GM19099 (cell line): ENCODE results near the gene ATXN3L.

Experiments
- POLR2A ChIP-seq: IDR thresholded peaks from 3 replicates; pipeline ENCODE4 v1.6.1; 2011; ENCODE audit warnings: low read depth; ENCODE audit not compliant: insufficient read length; ENCODE audit errors: extremely low read depth

The ATXN3L gene

GRCh38 chrX:13283950-13284546 is 35.8 kb downstream of the ATXN3L start:
- no peak for TF ChIP-seq POLR2A

- no peak for TF ChIP-seq POLR2A
These were observed 36.3 kb downstream of the ATXN3L start for GRCh38 chrX:13283512-13283911.

- no peak for TF ChIP-seq POLR2A
These were observed 38.6 kb downstream of the ATXN3L start for GRCh38 chrX:13281289-13281688.

- no peak for TF ChIP-seq POLR2A
These were observed 40.4 kb downstream of the ATXN3L start for GRCh38 chrX:13279279-13280018.

- TF ChIP-seq POLR2A = no peak
These were observed 42.3 kb downstream of the ATXN3L start for GRCh38 chrX:13277539-13277938.

- no peak for TF ChIP-seq POLR2A
These were observed 42.9 kb downstream of the ATXN3L start for GRCh38 chrX:13276991-13277390.

GRCh38 chrX:13275031-13275430 is 44.8 kb downstream of the ATXN3L start:
- no peak for TF ChIP-seq POLR2A

GRCh38 chrX:13272426-13272825 is 47.4 kb downstream of the ATXN3L start:
- no peak for TF ChIP-seq POLR2A

GRCh38 chrX:13271511-13271910 is 48.3 kb downstream of the ATXN3L start:
- TF ChIP-seq POLR2A = no peak

- no peak for TF ChIP-seq POLR2A
These were observed 49.5 kb downstream of the ATXN3L start for GRCh38 chrX:13270360-13270759.

- no peak for TF ChIP-seq POLR2A
These were observed 51.0 kb downstream of the ATXN3L start for GRCh38 chrX:13268874-13269273.
